AG10803 (cell line): Measurements from ENCODE around the gene BCL10.
A peak's percentile ranks its signal among the peaks of the same experiment; 100 is the strongest.

ENCODE experiments used
- DNase-seq: peaks from one replicate; pipeline ENCODE4 v3.0.0; 2010; ENCODE audit warnings: low read depth
- H3K4me3 ChIP-seq: 2 replicates; pipeline ENCODE4 v1.5.1; 2011; ENCODE audit warnings: mild to moderate bottlenecking, low read length, control low read depth
- CTCF ChIP-seq: conservative IDR thresholded peaks from 2 replicates; pipeline ENCODE4 v1.5.1; 2011; ENCODE audit warnings: mild to moderate bottlenecking, low read length, control low read depth, inconsistent platforms

BCL10 gene

GRCh38 chr1:85276215-85276977 lies at the start of gene BCL10:
BCL10 (minus strand) TSS chr1:85276632; CDS start chr1:85276352, 280 bp downstream.
- DNase-seq, result peak; percentile 97
- TF ChIP-seq CTCF, result no peak
- peak within 1 kb of the TSS; percentile 98 for H3K4me3 ChIP-seq

GRCh38 chr1:85325920-85326319 lies 49.5 kb upstream of the BCL10 start:
- H3K4me3 ChIP-seq, result no peak overlapping the region
- no peak for DNase-seq
- no peak for TF ChIP-seq CTCF

- H3K4me3 ChIP-seq, result no peak overlapping the region
- no peak for TF ChIP-seq CTCF
- no peak for DNase-seq
Measured at GRCh38 chr1:85323770-85324169, 47.3 kb upstream of the BCL10 start.

GRCh38 chr1:85322655-85323054 lies 46.2 kb upstream of the BCL10 start:
- no peak overlapping the region for H3K4me3 ChIP-seq
- no peak for TF ChIP-seq CTCF
- no peak for DNase-seq

GRCh38 chr1:85321237-85321964 lies 45.0 kb upstream of the BCL10 start:
- H3K4me3 ChIP-seq, result no peak overlapping the region
- peak; percentile 83 for DNase-seq
- TF ChIP-seq CTCF, result no peak

GRCh38 chr1:85320371-85321131 lies 44.1 kb upstream of the BCL10 start:
- peak; percentile 77 for DNase-seq
- no peak overlapping the region for H3K4me3 ChIP-seq
- TF ChIP-seq CTCF, result no peak
